Activated CD4-positive, alpha-beta T cell treated with anti-CD3 and anti-CD28 coated beads, Interleukin-10, Interleukin-2, amounts not matched to agents 100 ng/mL and 50 ng/mL, durations not matched to agents 16 hours and 8 hours (primary cell): ENCODE measurements around the gene G6PC2.
A peak's percentile ranks its signal among the peaks of the same experiment; 100 is the strongest.
"Not testable (repeated sequence)": the region's sequence is repeated elsewhere in the genome, so short reads cannot be mapped to it uniquely, and the experiment has no call there.

Source experiments
- DNase-seq: peaks from one replicate; pipeline ENCODE4 v3.0.0-alpha.2; 2020

The G6PC2 gene, protein sequence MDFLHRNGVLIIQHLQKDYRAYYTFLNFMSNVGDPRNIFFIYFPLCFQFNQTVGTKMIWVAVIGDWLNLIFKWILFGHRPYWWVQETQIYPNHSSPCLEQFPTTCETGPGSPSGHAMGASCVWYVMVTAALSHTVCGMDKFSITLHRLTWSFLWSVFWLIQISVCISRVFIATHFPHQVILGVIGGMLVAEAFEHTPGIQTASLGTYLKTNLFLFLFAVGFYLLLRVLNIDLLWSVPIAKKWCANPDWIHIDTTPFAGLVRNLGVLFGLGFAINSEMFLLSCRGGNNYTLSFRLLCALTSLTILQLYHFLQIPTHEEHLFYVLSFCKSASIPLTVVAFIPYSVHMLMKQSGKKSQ

DNA sequence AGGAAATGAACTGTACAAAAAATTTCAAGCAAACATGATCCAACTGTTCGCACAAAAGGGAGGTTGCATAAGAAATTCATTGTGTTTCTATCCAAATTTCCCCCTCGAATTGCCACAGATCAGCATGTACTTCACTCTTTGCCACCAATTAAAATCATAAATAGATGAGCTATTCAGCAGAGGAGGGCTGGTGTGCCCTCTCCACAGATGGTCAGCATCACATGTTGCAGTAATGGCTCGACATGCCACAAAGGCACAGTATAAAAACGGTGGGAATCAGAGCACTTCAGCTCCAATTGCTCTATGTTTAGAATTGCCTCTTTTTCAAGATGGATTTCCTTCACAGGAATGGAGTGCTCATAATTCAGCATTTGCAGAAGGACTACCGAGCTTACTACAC is at the start of gene G6PC2:
G6PC2 (plus strand) TSS at position 289 of the 400 bp plus-strand sequence; CDS start at position 330, 41 bp downstream.
- DNase-seq: no peak

DNA sequence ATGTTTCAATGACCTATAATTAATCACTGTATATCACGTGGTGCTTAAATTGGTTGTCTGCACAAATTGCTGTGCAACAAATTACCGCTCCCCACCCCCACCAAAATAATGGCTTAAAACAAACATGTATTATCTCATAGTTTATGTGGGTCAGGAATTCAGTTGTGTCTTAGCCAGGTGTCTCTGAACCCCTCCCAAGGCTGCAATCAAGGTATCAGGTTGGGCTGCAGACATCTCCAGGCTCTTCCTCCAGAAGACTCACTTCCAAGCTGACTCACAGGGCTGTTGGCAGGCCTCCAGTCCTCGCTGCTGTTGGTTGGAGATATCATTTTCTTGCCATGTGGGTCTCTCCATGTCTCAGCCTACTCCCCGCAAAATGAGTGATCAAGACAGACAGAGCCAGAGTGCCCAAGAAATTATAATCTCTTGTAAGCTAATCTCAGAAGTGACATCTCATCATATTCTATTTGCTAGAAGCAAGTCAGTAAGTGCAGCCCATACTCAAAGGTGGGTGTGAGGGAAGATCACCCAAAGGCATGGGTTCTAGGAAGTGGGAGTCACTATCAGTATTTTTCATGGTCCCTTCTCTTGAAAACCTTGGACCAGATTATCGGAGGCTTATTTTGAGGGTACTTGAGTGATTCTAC is 49.3 kb upstream of the G6PC2 start:
- no peak for DNase-seq

DNA sequence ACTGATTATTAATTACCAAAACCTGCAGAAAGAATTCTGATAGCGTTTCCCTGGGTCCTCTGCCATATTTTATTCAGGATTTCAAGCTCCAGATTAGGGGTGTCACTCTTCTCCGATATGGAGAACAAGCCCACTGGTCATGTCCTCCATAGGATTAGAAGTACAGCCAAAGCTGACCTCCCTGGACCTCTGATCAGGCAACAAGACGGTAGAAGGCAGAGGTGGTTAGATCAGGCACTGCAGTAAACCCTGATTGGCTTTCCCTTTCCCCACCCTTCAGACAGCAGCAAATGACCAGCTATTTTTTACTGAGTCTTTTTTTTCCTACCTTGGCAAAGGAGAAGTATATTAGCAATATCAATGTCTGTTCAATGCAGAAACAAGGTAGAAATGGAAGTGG is 48.6 kb upstream of the G6PC2 start:
- DNase-seq: no peak

DNA sequence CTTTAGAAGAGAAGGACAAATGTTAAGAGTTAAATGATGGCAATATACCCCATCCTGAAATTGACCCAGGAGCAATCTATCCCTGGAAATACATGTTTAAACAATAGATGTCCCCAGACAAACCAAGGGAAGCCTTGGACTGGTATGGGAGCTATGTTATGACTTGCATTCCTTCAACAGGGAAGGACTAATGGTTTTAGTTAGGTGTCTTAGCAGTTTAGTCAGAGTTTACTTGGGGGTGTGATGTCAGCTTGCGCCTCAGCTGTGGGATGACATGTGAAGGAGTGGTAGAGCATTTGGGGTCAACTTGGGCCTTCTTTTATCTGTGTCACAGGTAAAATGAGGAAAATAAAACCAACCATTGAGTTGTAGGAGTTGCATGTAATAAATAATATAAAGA is 47.6 kb upstream of the G6PC2 start:
- DNase-seq: no peak

DNA sequence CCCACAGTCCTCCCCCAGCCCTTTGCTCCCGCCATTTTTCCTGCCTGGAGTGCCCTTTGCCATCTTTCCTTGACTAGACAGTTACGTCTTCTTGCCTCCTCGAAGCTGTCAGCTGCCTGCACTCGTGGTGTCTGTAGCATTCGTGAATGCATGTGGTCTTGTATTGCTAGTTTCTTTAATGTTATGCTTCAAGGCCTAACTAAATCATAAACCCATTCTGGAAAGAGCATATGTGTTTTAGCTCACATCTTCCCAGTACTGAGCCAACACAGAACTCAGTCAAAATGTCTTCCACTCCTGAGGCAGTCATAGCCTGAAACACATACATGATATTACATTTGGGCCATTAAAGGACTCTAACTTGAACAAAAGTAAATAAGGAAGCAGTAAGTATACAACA is 46.4 kb upstream of the G6PC2 start:
- DNase-seq: no peak

DNA sequence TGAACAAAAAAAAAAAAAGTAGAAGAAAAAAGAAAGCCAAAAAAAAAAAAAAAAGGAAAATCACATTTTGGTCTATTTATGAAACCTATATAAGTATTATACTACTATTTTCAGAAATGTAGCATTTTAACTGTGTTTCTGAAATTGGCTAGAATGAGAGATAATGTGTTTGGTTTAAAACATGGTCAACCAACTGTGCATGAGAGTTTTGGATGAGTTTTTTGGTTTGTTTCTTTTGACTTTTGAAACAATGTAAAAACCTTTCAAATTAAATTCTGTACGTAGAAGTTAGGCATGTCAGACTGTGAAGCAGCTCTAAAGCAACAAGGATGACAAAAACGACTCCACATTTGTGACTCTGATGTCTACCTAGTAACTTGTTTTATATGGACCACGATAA is 45.5 kb upstream of the G6PC2 start:
- no peak for DNase-seq

DNA sequence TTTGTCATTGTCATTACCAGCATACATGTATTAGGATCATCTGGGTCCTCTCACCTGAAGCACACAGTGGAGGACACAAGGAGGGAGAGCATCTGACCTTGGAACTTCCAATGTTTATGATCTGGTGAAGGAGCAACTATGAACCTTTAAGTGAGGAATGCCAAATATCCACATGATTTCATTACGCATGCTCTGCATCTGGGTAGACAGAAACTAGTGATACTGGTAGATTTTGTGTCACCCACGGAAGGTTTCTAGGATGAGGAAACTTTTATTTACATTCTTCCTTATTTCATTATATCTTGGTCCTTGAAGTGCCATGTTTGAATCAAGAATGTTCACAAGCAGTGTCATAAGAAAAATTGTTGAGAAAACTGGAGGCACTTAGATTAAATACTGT is 42.9 kb upstream of the G6PC2 start:
- DNase-seq: no peak

DNA sequence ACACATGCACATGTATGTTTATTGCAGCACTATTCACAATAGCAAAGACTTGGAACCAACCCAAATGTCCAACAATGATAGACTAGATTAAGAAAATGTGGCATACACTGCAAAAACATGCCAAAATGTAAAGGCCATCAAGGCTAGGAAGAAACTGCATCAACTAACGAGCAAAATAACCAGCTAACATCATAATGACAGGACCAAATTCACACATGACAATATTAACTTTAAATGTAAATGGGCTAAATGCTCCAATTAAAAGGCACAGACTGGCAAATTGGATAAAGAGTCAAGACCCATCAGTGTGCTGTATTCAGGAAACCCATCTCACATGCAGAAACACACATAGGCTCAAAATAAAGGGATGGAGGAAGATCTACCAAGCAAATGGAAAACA is 33.9 kb upstream of the G6PC2 start:
- DNase-seq: not testable (repeated sequence)

DNA sequence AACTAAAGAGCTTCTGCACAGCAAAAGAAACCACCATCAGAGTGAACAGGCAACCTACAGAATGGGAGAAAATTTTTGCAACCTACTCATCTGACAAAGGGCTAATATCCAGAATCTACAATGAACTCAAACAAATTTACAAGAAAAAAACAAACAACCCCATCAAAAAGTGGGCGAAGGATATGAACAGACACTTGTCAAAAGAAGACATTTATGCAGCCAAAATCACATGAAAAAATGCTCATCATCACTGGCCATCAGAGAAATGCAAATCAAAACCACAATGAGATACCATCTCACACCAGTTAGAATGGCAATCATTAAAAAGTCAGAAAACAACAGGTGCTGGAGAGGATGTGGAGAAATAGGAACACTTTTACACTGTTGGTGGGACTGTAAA is 30.7 kb upstream of the G6PC2 start:
- DNase-seq: not testable (repeated sequence)

DNA sequence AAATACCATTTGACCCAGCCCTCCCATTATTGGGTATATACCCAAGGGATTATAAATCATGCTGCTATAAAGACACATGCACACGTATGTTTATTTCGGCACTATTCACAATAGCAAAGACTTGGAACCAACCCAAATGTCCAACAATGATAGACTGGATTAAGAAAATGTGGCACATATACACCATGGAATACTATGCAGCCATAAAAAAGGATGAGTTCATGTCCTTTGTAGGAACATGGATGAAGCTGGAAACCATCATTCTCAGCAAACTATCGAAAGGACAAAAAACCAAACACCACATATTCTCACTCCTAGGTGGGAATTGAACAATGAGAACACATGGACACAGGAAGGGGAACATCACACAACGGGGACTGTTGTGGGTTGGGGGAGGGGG is 30.3 kb upstream of the G6PC2 start:
- DNase-seq: not testable (repeated sequence)

DNA sequence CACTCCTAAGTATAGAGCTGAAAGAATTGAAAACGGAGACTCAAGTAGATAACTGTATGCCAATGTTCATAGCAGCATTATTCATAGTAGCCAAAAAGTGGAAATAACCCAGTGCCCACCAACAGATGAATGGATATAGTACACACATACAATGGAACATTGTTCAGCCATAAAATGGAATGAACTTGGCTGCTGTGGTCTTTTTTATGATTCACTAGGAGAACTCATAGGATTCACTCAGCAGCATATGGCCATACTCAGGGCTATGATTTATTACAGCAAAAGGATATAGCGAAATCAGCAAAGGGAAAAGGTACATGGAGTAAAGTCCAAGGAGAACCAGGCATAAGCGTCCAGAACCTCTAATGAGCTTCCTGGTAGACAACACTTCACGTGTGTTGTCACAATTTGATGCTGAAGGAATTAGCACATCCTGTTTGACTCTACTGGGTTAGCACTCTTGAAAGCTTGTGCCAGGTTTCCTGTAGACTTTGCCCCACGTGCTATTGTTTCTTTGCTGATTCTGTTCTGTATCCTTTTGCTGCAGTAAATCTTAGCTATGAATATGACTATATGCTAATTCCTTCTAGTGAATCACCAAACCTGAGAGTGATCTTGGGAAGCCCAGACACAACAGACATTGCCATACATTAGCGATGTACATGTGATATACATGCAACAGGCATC is 26.6 kb upstream of the G6PC2 start:
- DNase-seq: no peak

DNA sequence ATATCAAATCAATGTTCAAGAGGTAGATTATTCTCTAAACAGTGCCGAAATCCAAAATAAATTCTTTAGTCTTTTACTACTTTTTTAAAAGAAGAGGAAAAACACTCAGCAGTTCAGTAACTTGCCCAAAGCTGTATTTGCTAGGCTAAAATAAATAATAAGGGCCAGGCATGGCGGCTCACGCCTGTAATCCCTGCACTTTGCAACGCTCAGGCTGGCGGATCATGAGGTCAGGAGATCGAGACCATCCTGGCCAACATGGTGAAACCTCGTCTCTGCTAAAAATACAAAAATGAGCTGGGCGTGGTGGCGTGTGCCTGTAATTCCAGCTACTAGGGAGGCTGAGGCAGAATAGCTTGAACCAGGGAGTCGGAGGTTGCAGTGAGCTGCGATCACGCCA is 18.9 kb upstream of the G6PC2 start:
- not testable (repeated sequence) for DNase-seq

DNA sequence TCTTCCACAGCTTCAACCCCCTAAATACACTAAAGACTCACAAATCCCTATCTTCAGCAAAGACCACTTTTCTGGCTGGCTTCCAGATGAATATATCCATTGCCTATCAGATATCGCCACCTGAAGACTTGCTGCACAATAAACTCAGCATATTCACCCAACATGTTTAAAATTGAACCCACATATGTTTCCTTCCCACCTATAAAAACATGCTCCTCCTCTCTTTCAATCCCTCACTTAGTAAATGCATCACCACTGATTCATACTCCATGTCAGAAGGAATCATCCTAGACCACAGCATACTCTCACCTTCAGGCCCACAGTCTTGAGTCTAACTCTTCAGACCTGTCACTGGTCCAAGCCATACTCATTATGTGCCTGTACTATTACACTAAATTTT is 16.1 kb upstream of the G6PC2 start:
- peak; percentile 15 for DNase-seq

DNA sequence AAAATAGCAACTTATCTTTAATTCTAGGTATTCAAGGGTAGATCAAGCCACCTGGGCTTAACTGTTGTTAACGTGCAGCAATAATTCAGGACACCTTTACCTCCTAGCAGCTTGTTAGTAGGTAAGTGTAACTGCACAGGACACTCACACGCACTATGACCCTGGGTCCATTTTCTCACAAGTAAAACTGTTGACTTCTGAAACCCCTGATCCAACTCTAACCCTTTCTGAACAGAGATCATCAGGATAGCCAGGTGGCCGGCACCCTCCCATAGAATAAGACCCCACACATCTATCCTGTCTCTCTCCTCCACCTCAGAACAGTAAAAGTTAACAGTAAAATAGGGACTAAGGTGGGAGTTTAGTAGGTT is 11.5 kb upstream of the G6PC2 start:
- DNase-seq: peak; percentile 6

DNA sequence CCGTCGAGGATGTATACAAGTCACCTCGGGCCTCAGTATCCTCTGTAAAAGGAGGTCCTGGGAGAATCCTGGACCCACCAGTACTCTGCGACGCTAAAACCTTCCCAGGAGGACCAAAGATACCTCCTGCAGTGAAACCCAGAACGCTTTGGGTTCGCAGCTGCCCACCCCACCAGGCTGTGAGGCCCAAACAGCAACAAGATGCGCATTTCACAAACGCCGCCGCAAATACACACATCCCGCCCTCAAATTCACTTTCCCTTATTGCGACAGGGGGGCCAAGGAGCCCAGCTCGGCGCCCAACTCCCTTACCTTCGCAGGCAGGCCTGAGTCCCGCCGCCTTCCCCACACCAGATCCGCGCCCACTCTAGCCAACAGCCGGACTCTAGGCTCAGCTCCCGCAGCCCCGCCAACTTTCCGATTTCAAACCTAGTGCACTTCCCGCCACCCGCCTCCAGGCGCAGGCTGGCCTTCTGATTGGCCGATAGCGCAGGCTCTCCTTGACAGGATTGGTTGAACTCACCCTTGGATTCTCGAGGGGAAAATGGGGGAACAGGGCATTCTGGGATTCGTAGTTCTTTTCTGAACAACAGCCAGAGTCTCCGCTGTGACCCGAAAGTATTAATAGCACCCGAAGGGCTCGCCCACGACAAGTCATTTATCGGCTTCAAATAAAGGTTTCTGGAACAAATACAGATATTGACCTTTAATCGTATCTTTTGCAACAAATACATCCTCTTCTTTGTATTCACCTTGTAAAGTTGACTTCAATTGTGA is 10.9 kb upstream of the G6PC2 start, which contains the start of gene SPC25:
SPC25 (minus strand) TSS at position 425 of the 777 bp plus-strand sequence. CDS start 911 bp downstream, outside the sequence.
- peak; percentile 97 for DNase-seq

DNA sequence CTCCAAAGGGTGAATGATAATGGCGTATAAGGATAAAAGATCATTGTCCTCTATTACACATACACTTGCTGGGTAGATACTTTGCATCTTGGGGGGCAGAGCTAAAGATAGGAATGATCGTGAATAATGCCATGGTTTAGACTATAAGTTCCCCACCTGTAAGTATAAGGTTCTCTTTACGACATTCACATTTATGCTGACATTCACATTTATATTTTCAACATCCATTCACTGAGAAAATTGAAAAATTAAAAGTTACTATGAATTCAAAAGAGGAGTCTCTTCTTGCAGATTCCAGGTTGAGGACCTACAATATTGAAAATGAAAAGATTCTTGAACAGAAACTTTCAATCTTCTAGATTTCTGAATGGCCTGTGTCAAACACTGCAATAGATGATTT is 8.8 kb upstream of the G6PC2 start:
- DNase-seq: no peak

DNA sequence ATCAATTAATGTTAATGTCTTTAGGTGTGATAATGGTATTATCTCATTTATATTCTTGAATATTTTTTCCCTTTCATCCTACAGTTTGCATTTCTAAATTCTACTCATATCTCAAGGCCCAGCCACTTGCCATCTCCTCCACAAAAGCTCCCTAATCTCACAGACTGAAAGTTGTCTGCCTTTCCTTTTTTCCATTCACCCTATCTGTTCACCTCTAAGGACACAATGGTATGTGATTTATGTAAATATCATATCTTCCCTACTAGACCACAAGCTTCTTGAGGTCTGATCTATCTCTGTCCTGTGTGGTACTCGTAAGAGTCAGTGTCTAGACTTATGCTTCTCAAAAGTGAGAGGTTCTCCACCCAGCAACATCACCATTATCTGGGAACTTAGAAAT is 7.0 kb upstream of the G6PC2 start:
- no peak for DNase-seq

DNA sequence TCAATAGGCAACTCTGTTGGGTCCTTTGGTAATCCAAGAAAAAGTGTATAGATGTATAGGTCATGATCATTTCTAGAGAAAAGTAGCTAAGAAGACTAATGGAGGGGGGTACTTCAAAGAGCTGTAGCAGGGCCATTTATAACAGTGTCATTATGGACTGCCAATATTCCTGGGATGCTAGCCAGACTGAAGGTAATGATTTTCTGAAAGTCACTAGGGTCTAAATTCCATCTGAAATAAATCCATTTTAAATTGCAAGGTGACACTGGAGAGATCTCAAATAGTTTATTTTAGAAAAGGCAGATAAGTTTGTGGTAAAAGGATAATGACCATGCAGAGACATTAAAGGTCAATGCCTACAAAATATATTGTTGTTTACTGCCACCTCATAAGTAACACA is 6.4 kb upstream of the G6PC2 start:
- no peak for DNase-seq

DNA sequence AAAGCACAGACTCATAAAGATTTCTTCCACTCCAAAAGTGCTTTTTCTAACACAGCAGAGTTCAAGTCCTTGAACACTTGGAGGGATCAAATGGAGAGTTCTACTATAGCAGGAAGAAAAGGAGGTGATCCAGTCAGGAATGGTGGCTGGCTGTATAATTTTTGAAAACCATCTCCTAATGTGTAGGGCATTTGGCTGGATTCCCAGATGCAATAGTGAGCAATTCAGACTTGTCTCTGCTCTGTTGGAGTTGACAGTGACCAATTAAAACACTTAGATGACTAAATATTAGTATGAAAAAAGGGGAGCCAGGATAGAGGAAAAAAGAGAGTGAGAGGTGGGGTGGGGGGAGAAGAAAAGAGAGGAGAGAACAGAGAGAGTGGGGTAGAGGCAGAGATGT is 5.3 kb upstream of the G6PC2 start:
- DNase-seq: no peak

DNA sequence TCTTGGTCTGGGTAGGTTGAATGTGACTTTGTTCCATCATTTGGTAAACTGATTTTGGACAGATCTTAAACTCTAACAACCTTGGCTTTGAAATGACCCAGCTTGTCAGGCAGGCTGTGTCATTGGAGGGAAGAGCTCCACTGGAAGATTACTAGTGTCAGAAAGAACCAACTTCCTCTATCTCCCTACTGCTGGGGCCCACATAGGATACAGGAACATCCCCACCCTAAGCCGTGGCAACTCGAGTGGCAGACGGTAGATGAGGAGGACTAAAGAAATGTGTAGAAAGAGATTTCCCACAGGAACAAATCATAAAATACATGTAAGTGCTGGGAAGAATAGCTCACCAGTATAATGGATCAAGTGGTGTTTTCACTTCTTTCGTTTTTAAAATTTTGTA is 4.3 kb upstream of the G6PC2 start:
- no peak for DNase-seq

DNA sequence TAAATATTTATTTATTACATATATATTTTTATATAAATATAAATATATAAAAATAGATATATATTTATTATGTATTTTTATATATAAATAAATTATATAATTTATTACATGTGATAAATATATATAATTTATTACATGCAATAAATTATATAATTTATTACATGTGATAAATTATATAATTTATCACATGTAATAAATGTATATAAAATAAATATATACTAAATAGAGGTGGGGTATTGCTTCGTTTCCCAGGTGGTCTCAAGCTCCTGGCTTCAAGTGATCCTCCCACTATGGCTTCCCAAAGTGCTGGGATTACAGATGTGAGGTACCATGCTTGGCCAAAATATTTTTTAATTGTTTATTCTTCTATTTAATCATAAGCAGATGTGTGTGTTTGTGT is 3.6 kb upstream of the G6PC2 start:
- DNase-seq: no peak

DNA sequence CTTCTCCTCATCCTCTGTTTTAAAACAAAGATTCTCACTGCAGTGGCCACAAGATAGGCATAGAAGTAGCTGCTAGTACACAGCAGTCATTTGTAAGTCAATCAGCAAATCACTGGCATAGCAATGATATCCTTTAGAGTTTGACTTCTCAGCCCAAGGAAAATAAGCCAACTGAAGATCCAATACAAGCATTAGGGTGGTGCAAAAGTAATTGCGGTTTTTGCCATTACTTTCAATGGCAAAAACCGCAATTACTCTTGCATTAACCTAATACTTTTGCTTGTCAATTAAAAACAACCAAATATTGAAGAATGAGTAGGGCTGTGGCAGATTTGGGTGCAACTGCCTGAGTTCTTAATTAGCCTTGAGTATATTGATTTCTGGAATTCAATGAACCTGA is 2.8 kb downstream of the G6PC2 start:
- no peak for DNase-seq

DNA sequence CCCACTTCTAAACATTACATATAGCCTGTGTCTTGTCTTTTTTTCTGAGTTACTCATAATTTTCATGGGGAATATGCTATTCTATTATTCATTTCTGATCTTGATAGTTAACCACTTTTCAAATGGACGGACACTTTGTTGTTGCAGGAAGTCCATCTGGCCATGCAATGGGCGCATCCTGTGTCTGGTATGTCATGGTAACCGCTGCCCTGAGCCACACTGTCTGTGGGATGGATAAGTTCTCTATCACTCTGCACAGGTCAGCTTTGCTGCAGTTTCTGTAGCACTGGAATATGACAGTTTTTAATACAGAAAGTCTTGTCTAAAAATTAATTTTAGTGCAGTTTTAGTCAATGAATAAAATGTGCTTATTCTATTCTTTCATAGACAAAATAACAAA is 3.3 kb downstream of the G6PC2 start:
- no peak for DNase-seq
